Vagina (tissue), 2 donors: ENCODE results near the gene NT5C1A. TPM values are rescaled to one million over a fixed set of nuclear protein-coding genes. Genes with fewer than 3 reads are reported as not detected.

Experiments used
- DNase-seq, 2 donors: peaks; one replicate each; pipeline ENCODE4 v3.0.0-alpha.2; 2017; ENCODE audit errors: extremely low spot score in 2 of 2
- H3K27ac ChIP-seq: fragments of 200-600 bp; sonication (generic); one replicate; pipeline ENCODE4 v1.5.1; 2019
- H3K27me3 ChIP-seq: fragments of 200-600 bp; sonication (generic); one replicate; pipeline ENCODE4 v1.5.1; 2019
- H3K36me3 ChIP-seq, 2 donors: fragments of 200-600 bp; sonication (generic); one replicate each; pipeline ENCODE4 v1.5.1; 2017 to 2019
- H3K4me1 ChIP-seq: fragments of 200-600 bp; sonication (generic); one replicate; pipeline ENCODE4 v1.5.1; 2019
- H3K4me3 ChIP-seq, 2 donors: fragments of 200-600 bp; sonication (generic); 1 replicate in 1 of 2; 2 replicates in 1 of 2; pipeline ENCODE4 v1.5.1; 2016 to 2019
- H3K9me3 ChIP-seq: fragments of 200-600 bp; sonication (generic); one replicate; pipeline ENCODE4 v1.5.1; 2019
- CTCF ChIP-seq, 3 experiments: fragments of 450-650 bp in 2 of 3; fragments of 200-600 bp in 1 of 3; sonication (generic) in 1 of 3; IDR thresholded peaks; one replicate each; pipeline ENCODE4 v1.5.1; 2017 to 2019; ENCODE audit warnings: antibody characterized with exemption in 3 of 3, mild to moderate bottlenecking in 2 of 3, moderate library complexity in 2 of 3
- POLR2A ChIP-seq, 2 donors: fragments of 450-650 bp; IDR thresholded peaks; one replicate each; pipeline ENCODE4 v1.6.1; 2017; ENCODE audit warnings: antibody characterized with exemption in 2 of 2, mild to moderate bottlenecking in 2 of 2, moderate library complexity in 2 of 2
- POLR2AphosphoS5 ChIP-seq, 2 donors: sonication (generic); formaldehyde crosslinking; IDR thresholded peaks; one replicate each; pipeline ENCODE4 v1.9.0; 2017; ENCODE audit warnings: antibody characterized with exemption in 2 of 2, mild to moderate bottlenecking in 2 of 2, low read depth in 1 of 2; ENCODE audit not compliant: insufficient read depth in 1 of 2
- intact Hi-C: fragments of 100-400 bp; cut with DNase I; formaldehyde crosslinking; loops from one replicate; pipeline ENCODE4 v1.15.1; 2023
- total RNA-seq: library from RNA; depleted of rRNA; stranded (reverse); fragments of >200 nt; gene quantifications from one replicate; pipeline ENCODE4 v1.2.3, GENCODE V29; 2016

Gene NT5C1A
- total RNA-seq, 1 donor from 2014 or later = not detected

- H3K27me3 ChIP-seq = no peaks in the 10 kb centered on the region
- TF ChIP-seq POLR2A (IDR thresholded peaks at IDR 0.05) (no peak), POLR2AphosphoS5 (IDR thresholded peaks at IDR 0.05; ENCODE audit: insufficient read depth in 1 of 2, low read depth in 1 of 2) (no peak), CTCF (IDR thresholded peaks at IDR 0.05) (no peak)
- no peak for DNase-seq
Measured at GRCh38 chr1:39675220-39675619, 3.3 kb upstream of the NT5C1A start.

GRCh38 chr1:39673215-39673614 is 1.3 kb upstream of the NT5C1A start:
- intact Hi-C loops = no loop called here
- no peak overlapping the region for H3K4me3 ChIP-seq
- H3K36me3 ChIP-seq = no peaks in the 10 kb centered on the region
- no peak overlapping the region for H3K27ac ChIP-seq
- DNase-seq = no peak
- TF ChIP-seq POLR2AphosphoS5 (IDR thresholded peaks at IDR 0.05; ENCODE audit: insufficient read depth in 1 of 2, low read depth in 1 of 2) = no peak
- TF ChIP-seq POLR2A (IDR thresholded peaks at IDR 0.05) = no peak
- TF ChIP-seq CTCF (IDR thresholded peaks at IDR 0.05) = no peak
- peaks cover 10% of the 10 kb centered on the region for H3K4me1 ChIP-seq
- no peaks in the 10 kb centered on the region for H3K9me3 ChIP-seq
- no peaks in the 10 kb centered on the region for H3K27me3 ChIP-seq

More at GRCh38 chr1:39675220-39675619, 3.3 kb upstream of the NT5C1A start:
- Histone ChIP-seq H3K4me1 (peaks cover 10% of the 10 kb centered on the region), H3K9me3 (no peaks in the 10 kb centered on the region), H3K36me3 (no peaks in the 10 kb centered on the region), H3K27ac (no peak overlapping the region), H3K4me3 (no peak overlapping the region)
- intact Hi-C loops = no loop called here

DNA sequence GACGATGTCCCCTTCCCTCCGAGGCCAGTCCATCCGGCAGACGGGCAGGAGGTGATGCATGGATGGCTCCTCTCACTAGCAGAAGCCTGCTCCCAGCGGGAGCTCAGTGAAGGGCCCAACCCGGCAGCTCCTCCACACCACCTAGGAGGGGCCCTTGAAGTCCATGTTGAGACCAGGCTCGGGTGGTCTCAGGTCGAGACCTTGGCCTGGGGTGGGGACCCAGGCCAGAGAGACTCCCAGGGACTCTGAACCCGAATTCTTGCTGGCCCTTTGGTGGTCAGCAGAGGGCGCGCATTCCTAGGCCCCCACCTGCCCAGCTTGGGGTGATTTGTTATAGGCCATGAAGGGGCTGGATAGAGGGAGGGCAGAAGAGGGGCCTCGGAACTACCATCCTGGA is 642 bp upstream of the NT5C1A start:
- no peaks in the 10 kb centered on the region for H3K9me3 ChIP-seq
- TF ChIP-seq POLR2A (IDR thresholded peaks at IDR 0.05) (no peak), CTCF (IDR thresholded peaks at IDR 0.05) (no peak), POLR2AphosphoS5 (IDR thresholded peaks at IDR 0.05; ENCODE audit: insufficient read depth in 1 of 2, low read depth in 1 of 2) (no peak)
- H3K27me3 ChIP-seq = no peaks in the 10 kb centered on the region
- H3K36me3 ChIP-seq = no peaks in the 10 kb centered on the region
- no peak for DNase-seq
- H3K4me3 ChIP-seq = peak overlapping the region; percentile 37 to 48
- no peak overlapping the region for H3K27ac ChIP-seq
- peaks cover 10% of the 10 kb centered on the region for H3K4me1 ChIP-seq
- intact Hi-C loops = no loop called here

DNA sequence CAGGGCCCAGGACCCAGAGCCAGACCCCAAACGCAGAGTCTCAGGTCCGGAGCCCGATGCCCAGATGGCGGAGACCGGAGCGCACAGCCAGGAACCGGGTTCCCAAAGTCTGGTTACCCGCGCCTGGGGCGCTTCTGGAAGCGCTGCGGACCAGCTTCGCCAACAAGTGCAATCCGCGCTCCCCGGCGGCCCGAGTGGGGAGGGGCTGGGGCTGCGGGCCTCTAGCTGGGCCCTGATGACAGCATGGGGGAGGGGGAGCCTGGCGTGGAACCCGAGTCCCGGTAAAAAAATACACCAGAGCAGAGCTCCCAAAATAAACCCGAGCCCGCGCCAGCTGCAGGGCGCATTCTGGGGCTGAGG is 494 bp downstream of the NT5C1A start:
- DNase-seq = no peak
- H3K27me3 ChIP-seq = no peaks in the 10 kb centered on the region

DNA sequence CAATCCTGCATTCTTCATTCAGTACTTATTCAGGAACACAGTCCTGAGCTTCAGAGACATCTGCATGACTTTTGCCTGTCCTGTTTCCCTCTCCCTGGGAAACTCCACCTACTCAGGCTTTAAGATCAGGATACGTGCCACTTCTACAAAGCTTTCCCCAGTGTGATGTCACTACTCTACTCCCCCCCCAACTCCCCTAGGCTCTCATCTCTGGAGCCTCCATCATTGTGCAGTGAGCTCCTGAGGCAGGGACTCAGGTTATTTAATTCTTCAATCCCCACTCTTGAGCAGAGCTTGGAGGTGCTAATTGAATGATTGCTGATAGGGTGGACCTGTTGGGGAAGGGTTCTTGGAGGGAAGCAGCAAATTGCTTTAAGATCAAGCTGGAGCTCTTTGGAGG is 1.2 kb downstream of the NT5C1A start:
- no peak for DNase-seq
- Histone ChIP-seq H3K27ac (no peak overlapping the region), H3K27me3 (no peaks in the 10 kb centered on the region), H3K36me3 (no peaks in the 10 kb centered on the region), H3K4me3 (no peak overlapping the region), H3K4me1 (peaks cover 10% of the 10 kb centered on the region), H3K9me3 (no peaks in the 10 kb centered on the region)
- intact Hi-C loops = no loop called here
- no peak for TF ChIP-seq CTCF (IDR thresholded peaks at IDR 0.05)
- TF ChIP-seq POLR2A (IDR thresholded peaks at IDR 0.05) = no peak

More for the DNA sequence above, 494 bp downstream of the NT5C1A start:
- Histone ChIP-seq H3K4me1 (peaks cover 10% of the 10 kb centered on the region), H3K9me3 (no peaks in the 10 kb centered on the region), H3K4me3 (peak overlapping the region; percentile 37 to 48), H3K27ac (no peak overlapping the region), H3K36me3 (no peaks in the 10 kb centered on the region)
- intact Hi-C loops = no loop called here
- TF ChIP-seq POLR2A (IDR thresholded peaks at IDR 0.05) = no peak
- no peak for TF ChIP-seq CTCF (IDR thresholded peaks at IDR 0.05)
- TF ChIP-seq POLR2AphosphoS5 (IDR thresholded peaks at IDR 0.05; ENCODE audit: insufficient read depth in 1 of 2, low read depth in 1 of 2) = no peak
